Smooth muscle cell (in vitro differentiated cells): ENCODE data around the gene NAGLU. TPM values are rescaled to one million over a fixed set of nuclear protein-coding genes. Genes with fewer than 3 reads are reported as not detected.
A peak's percentile ranks its signal among the peaks of the same experiment; 100 is the strongest.

Source experiments
- DNase-seq: peaks from one replicate; lab custom pipeline; 2025; ENCODE audit not compliant: unreplicated experiment; lab: John Stamatoyannopoulos, UW
- H2AFZ ChIP-seq: fragments of 200-600 bp; sonication (generic); 2 replicates; pipeline ENCODE4 v1.6.0; 2016; ENCODE audit warnings: antibody characterized with exemption, low read depth, mild to moderate bottlenecking
- H3F3A ChIP-seq: fragments of 200-600 bp; sonication (generic); 2 replicates; pipeline ENCODE4 v1.6.0; 2017; ENCODE audit warnings: antibody characterized with exemption, low read depth
- H3K27ac ChIP-seq: fragments of 200-600 bp; sonication (generic); 2 replicates; pipeline ENCODE4 v1.5.1; 2016; ENCODE audit warnings: low read depth, mild to moderate bottlenecking
- H3K27me3 ChIP-seq: fragments of 200-600 bp; sonication (generic); 2 replicates; pipeline ENCODE4 v1.6.1; 2016; ENCODE audit warnings: low read depth, mild to moderate bottlenecking
- H3K36me3 ChIP-seq: fragments of 200-600 bp; sonication (generic); 2 replicates; pipeline ENCODE4 v1.5.1; 2016; ENCODE audit warnings: low read depth
- H3K4me1 ChIP-seq: fragments of 200-600 bp; sonication (generic); 2 replicates; pipeline ENCODE4 v1.5.1; 2016; ENCODE audit warnings: low read depth
- H3K4me2 ChIP-seq: fragments of 200-600 bp; sonication (generic); 2 replicates; pipeline ENCODE4 v1.6.0; 2016; ENCODE audit warnings: mild to moderate bottlenecking
- H3K4me3 ChIP-seq: fragments of 200-600 bp; sonication (generic); 2 replicates; pipeline ENCODE4 v1.5.1; 2016; ENCODE audit warnings: mild to moderate bottlenecking
- H3K79me2 ChIP-seq: fragments of 200-600 bp; sonication (generic); 2 replicates; pipeline ENCODE4 v1.6.0; 2016; ENCODE audit warnings: low read depth, mild to moderate bottlenecking
- H3K9ac ChIP-seq: fragments of 200-600 bp; sonication (generic); 2 replicates; pipeline ENCODE4 v1.6.0; 2016; ENCODE audit warnings: low read depth
- H3K9me3 ChIP-seq: fragments of 200-600 bp; sonication (generic); replicated peaks from 2 replicates; pipeline ENCODE4 v1.5.1; 2016; ENCODE audit warnings: low read depth
- H4K20me1 ChIP-seq: fragments of 200-600 bp; sonication (generic); 2 replicates; pipeline ENCODE4 v1.6.0; 2016; ENCODE audit warnings: low read depth
- WGBS: methylation state at CpG from one replicate; pipeline ENCODE4 v1.1.7; 2016; ENCODE audit warnings: low lambda C conversion rate; 5-methylcytosine and 5-hydroxymethylcytosine counted together
- polyA plus RNA-seq: library from polyadenylated mRNA; unstranded; fragments of >200 nt; fragmentation: Nextera tagmentation; extraction: Ambion mirVana; gene quantifications from 2 replicates; pipeline ENCODE4 v1.2.1, GENCODE V29; 2016
- total RNA-seq: library from RNA; depleted of rRNA; stranded (reverse); fragments of >200 nt; gene quantifications from 2 replicates; pipeline ENCODE4 v1.2.3, GENCODE V29; 2014
- TF ChIP-seq, protein P1 (sequence below): fragments of 200-600 bp; sonication (generic); IDR thresholded peaks from 2 replicates; pipeline ENCODE4 v1.5.1; 2017; ENCODE audit warnings: borderline replicate concordance, mild to moderate bottlenecking, antibody characterized with exemption; ENCODE audit not compliant: insufficient read depth, poor library complexity, severe bottlenecking

NAGLU gene
- total and polyA plus RNA-seq, 2 experiments from 2014 or later: 23.0 to 51.6 TPM

DNA sequence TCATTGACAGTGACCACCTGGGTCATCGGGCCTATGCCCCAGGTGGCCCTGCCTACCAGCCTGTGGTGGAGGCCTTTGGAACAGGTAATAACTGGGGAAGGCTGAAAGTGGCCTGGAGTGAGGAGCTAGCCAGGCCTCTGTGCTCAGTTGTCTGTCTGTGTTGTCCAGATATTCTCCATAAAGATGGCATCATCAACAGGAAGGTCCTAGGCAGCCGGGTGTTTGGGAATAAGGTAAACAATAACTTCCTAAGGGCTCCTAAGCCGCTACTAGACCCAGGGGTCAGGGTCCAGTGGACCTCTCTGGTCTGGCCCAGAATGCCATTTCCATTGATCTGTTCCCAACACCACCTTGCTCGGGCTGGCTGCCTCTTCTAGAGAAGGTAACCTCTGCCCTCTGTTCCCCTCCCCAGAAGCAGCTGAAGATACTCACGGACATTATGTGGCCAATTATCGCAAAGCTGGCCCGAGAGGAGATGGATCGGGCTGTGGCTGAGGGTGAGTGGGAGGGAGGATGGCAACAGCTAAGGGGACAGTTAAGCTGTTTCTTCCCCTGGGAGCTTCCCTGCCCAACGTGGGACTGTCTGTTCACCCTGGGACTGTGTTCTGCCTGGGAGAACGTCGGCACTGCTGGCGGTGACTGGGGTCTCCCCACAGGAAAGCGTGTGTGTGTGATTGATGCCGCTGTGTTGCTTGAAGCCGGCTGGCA lies 28.9 kb downstream of the NAGLU start:
- Histone ChIP-seq H3K4me3 (no peak overlapping the region), H3K27me3 (no peaks in the 10 kb centered on the region), H3K9ac (no peak overlapping the region), H3K27ac (no peak overlapping the region), H2AFZ (no peak overlapping the region), H4K20me1 (no peaks in the 10 kb centered on the region), H3K36me3 (no peaks in the 10 kb centered on the region), H3F3A (peaks cover 13% of the 10 kb centered on the region), H3K4me2 (no peak overlapping the region), H3K9me3 (no peaks in the 10 kb centered on the region), H3K4me1 (peaks cover 14% of the 10 kb centered on the region), H3K79me2 (peaks cover 30% of the 10 kb centered on the region)
- DNase-seq: no peak
- TF ChIP-seq, protein P1, sequence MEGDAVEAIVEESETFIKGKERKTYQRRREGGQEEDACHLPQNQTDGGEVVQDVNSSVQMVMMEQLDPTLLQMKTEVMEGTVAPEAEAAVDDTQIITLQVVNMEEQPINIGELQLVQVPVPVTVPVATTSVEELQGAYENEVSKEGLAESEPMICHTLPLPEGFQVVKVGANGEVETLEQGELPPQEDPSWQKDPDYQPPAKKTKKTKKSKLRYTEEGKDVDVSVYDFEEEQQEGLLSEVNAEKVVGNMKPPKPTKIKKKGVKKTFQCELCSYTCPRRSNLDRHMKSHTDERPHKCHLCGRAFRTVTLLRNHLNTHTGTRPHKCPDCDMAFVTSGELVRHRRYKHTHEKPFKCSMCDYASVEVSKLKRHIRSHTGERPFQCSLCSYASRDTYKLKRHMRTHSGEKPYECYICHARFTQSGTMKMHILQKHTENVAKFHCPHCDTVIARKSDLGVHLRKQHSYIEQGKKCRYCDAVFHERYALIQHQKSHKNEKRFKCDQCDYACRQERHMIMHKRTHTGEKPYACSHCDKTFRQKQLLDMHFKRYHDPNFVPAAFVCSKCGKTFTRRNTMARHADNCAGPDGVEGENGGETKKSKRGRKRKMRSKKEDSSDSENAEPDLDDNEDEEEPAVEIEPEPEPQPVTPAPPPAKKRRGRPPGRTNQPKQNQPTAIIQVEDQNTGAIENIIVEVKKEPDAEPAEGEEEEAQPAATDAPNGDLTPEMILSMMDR: no peak
- 96% methylated on average over 15 of the region's 15 CpGs for WGBS

- no peak overlapping the region for H3K4me2 ChIP-seq
- H3K9me3 ChIP-seq: no peaks in the 10 kb centered on the region
- no peak overlapping the region for H2AFZ ChIP-seq
- H4K20me1 ChIP-seq: no peaks in the 10 kb centered on the region
- H3F3A ChIP-seq: peaks cover 13% of the 10 kb centered on the region
- H3K4me1 ChIP-seq: peaks cover 14% of the 10 kb centered on the region
- WGBS: 93% methylated on average over 16 of the region's 16 CpGs
- no peak for DNase-seq
- H3K27me3 ChIP-seq: no peaks in the 10 kb centered on the region
- no peak overlapping the region for H3K9ac ChIP-seq
- peaks cover 30% of the 10 kb centered on the region for H3K79me2 ChIP-seq
- H3K4me3 ChIP-seq: no peak overlapping the region
- TF ChIP-seq, protein P1: no peak
- peak overlapping the region; percentile 51 for H3K27ac ChIP-seq
- H3K36me3 ChIP-seq: peaks cover 3% of the 10 kb centered on the region
These were observed 29.6 kb downstream of the NAGLU start for GRCh38 chr17:42565523-42566214.

GRCh38 chr17:42566215-42566882 lies 30.3 kb downstream of the NAGLU start:
- peaks cover 30% of the 10 kb centered on the region for H3K79me2 ChIP-seq
- H3K9me3 ChIP-seq: no peaks in the 10 kb centered on the region
- 65% methylated on average over 28 of the region's 28 CpGs for WGBS
- H3K4me1 ChIP-seq: peaks cover 14% of the 10 kb centered on the region
- peaks cover 10% of the 10 kb centered on the region for H3F3A ChIP-seq
- no peaks in the 10 kb centered on the region for H4K20me1 ChIP-seq
- H3K4me2 ChIP-seq: peak overlapping the region; percentile 94
- TF ChIP-seq, protein P1: no peak
- H2AFZ ChIP-seq: no peak overlapping the region
- H3K27me3 ChIP-seq: no peaks in the 10 kb centered on the region
- DNase-seq: no peak
- H3K36me3 ChIP-seq: peaks cover 3% of the 10 kb centered on the region
- H3K4me3 ChIP-seq: peak overlapping the region; percentile 87
- peak overlapping the region; percentile 51 for H3K27ac ChIP-seq
- peak overlapping the region; percentile 37 for H3K9ac ChIP-seq
